ENCODE measurements around the gene CCNJL. TPM values are rescaled to one million over a fixed set of nuclear protein-coding genes. Genes with fewer than 3 reads are reported as not detected.

The CCNJL gene
- total and polyA plus RNA-seq, 2 of the 8 experiments (the other 6 are each of a cell fraction or from before 2014, with no cell fraction given): 34.6 to 44.7 TPM

- no peak overlapping the region for H2BK5ac ChIP-seq (ENCODE audit: low read depth, low read length)
- H3K4me2 ChIP-seq (ENCODE audit: insufficient read depth in 1 of 2, low read depth in 2 of 2, low read length in 2 of 2): peak overlapping the region; percentile 90 to 96
- H3K79me1 ChIP-seq (ENCODE audit: low read depth, low read length): peaks cover 23% of the 10 kb centered on the region
- no peak overlapping the region for H3K27ac ChIP-seq (ENCODE audit: low read depth, low read length)
- H2BK120ac ChIP-seq (replicated peaks; ENCODE audit: low read depth, low read length): no peak overlapping the region
- H3K36me3 ChIP-seq (ENCODE audit: control insufficient read depth in 2 of 4, insufficient read depth in 4 of 4, low read length in 3 of 4): peaks cover 4 to 29% (median 9%) of the 10 kb centered on the region in 4 experiments; a peak in 7 of 8 replicates
- no peak overlapping the region; the same call in 1 of the 2 replicates for H2BK15ac ChIP-seq (ENCODE audit: low read length)
- peak overlapping the region; percentile 87 to 93 (median 92); a peak in 7 of 8 replicates for H3K4me3 ChIP-seq (ENCODE audit: extremely low read depth in 1 of 4, insufficient read depth in 2 of 4, low read depth in 3 of 4, low read length in 4 of 4)
- H3K9me3 ChIP-seq (ENCODE audit: insufficient read depth in 2 of 2, low read depth in 1 of 2, low read length in 1 of 2): no peaks in the 10 kb centered on the region
- H3K18ac ChIP-seq (ENCODE audit: extremely low read depth, low read length): peak overlapping the region; percentile 14; the same call in 1 of the 2 replicates
- peaks cover 15 to 28% of the 10 kb centered on the region in 2 experiments for H4K20me1 ChIP-seq (replicated peaks in 1 of 2; ENCODE audit: control insufficient read depth in 1 of 2, insufficient read depth in 2 of 2, low read length in 2 of 2)
- H2AFZ ChIP-seq (ENCODE audit: low read length): no peak overlapping the region
- whole genome bisulfite sequencing, 2 experiments (ENCODE audit: extremely low coverage in 1 of 2, insufficient coverage in 1 of 2, insufficient read length in 1 of 2, insufficient replicate concordance in 2 of 2, low coverage in 1 of 2, low lambda C conversion rate in 2 of 2, missing lambda C conversion rate in 1 of 2): 67% methylated on average over 4 of the region's 4 CpGs; no CpG with 5 or more reads in 1 of the 2 experiments
- peak overlapping the region; percentile 78; the same call in 1 of the 2 replicates for H2AK5ac ChIP-seq (ENCODE audit: low read depth, low read length)
- peak overlapping the region; percentile 30; the same call in 1 of the 2 replicates for H2BK12ac ChIP-seq (ENCODE audit: low read depth, low read length)
- CTCF ChIA-PET (ENCODE audit: partially characterized antibody): interaction anchor here (0.6 to 3.5 kb wide), 11 partner anchors 14 to 230 kb away, joined by 3 to 20 read pairs (median 4); no protein-coding TSS in a partner anchor
- no peak overlapping the region for H3K23ac ChIP-seq (ENCODE audit: insufficient read length)
- no peak overlapping the region; a peak in 1 of 7 replicates for H3K9ac ChIP-seq (replicated peaks in 1 of 4; ENCODE audit: extremely low read depth in 1 of 4, low read depth in 3 of 4, low read length in 3 of 4)
- no peak for TF ChIP-seq HDAC6 (IDR thresholded peaks at IDR 0.05; ENCODE audit: low read depth, low read length)
- TF ChIP-seq MAX (IDR thresholded peaks at IDR 0.05): peak; percentile 60
- TF ChIP-seq RAD21 (IDR thresholded peaks at IDR 0.05 in 1 of 2, conservative IDR thresholded peaks at IDR 0.05 in 1 of 2; ENCODE audit: low read depth in 2 of 2, low read length in 2 of 2): peak in 1 of 2 experiments; percentile 6; a peak in 1 of 4 replicates
- TF ChIP-seq, protein P1, sequence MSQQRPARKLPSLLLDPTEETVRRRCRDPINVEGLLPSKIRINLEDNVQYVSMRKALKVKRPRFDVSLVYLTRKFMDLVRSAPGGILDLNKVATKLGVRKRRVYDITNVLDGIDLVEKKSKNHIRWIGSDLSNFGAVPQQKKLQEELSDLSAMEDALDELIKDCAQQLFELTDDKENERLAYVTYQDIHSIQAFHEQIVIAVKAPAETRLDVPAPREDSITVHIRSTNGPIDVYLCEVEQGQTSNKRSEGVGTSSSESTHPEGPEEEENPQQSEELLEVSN (IDR thresholded peaks at IDR 0.05): peak; percentile 26; the same call in 1 of the 2 replicates
- no peak for TF ChIP-seq JUND (IDR thresholded peaks at IDR 0.05; ENCODE audit: low read length)
- no peak for TF ChIP-seq RFX5 (IDR thresholded peaks at IDR 0.05; ENCODE audit: borderline replicate concordance, low read depth, low read length)
- TF ChIP-seq SAP30 (IDR thresholded peaks at IDR 0.05; ENCODE audit: insufficient read depth, insufficient replicate concordance, low read length): no peak
- no peak for DNase-seq (ENCODE audit: low read depth in 1 of 2, low spot score in 2 of 2)
- no peak overlapping the region for H4K8ac ChIP-seq (ENCODE audit: extremely low read depth, insufficient read depth, low read length)
- H3K56ac ChIP-seq (replicated peaks; ENCODE audit: insufficient read length, low read depth, low read length): no peak overlapping the region
- H3K79me2 ChIP-seq (ENCODE audit: control insufficient read depth in 1 of 2, insufficient read depth in 2 of 2, low read length in 2 of 2): peaks cover 21 to 63% of the 10 kb centered on the region in 2 experiments
- H3K4ac ChIP-seq (replicated peaks; ENCODE audit: insufficient read length, low read depth, low read length): peak overlapping the region; percentile 19
- H3K23me2 ChIP-seq (ENCODE audit: low read depth, low read length): peaks cover 5% of the 10 kb centered on the region; the same call in 1 of the 2 replicates
- POLR2A ChIA-PET (ENCODE audit: partially characterized antibody): interaction anchor here (0.7 to 3.4 kb wide), 11 partner anchors 9 to 113 kb away, joined by 3 to 25 read pairs (median 4); no protein-coding TSS in a partner anchor
- FAIRE-seq: no peak
- H4K91ac ChIP-seq (replicated peaks; ENCODE audit: insufficient read length, low read length): no peak overlapping the region
- H3K14ac ChIP-seq (ENCODE audit: insufficient read length): no peak overlapping the region
- peaks cover 4 to 7% (median 5%) of the 10 kb centered on the region in 4 experiments; a peak in 5 of 7 replicates for H3K4me1 ChIP-seq (replicated peaks in 1 of 4; ENCODE audit: control insufficient read depth in 3 of 4, insufficient read depth in 4 of 4, low read length in 3 of 4)
- H4K5ac ChIP-seq (ENCODE audit: insufficient read length, low read depth, low read length): no peak overlapping the region
- no peaks in the 10 kb centered on the region for H3K27me3 ChIP-seq (replicated peaks in 1 of 4; ENCODE audit: control insufficient read depth in 3 of 4, extremely low read depth in 1 of 4, insufficient read depth in 3 of 4, low read length in 3 of 4)
- H2BK20ac ChIP-seq (ENCODE audit: low read length): peak overlapping the region; percentile 25; the same call in 1 of the 2 replicates
These were observed 1.6 kb downstream of the CCNJL start for GRCh38 chr5:160310552-160311295.

Data from H1 (cell line).